ENCODE measurements around the gene FAM200C.
"Not testable (repeated sequence)": the region's sequence is repeated elsewhere in the genome, so short reads cannot be mapped to it uniquely, and the experiment has no call there.

The FAM200C gene

DNA sequence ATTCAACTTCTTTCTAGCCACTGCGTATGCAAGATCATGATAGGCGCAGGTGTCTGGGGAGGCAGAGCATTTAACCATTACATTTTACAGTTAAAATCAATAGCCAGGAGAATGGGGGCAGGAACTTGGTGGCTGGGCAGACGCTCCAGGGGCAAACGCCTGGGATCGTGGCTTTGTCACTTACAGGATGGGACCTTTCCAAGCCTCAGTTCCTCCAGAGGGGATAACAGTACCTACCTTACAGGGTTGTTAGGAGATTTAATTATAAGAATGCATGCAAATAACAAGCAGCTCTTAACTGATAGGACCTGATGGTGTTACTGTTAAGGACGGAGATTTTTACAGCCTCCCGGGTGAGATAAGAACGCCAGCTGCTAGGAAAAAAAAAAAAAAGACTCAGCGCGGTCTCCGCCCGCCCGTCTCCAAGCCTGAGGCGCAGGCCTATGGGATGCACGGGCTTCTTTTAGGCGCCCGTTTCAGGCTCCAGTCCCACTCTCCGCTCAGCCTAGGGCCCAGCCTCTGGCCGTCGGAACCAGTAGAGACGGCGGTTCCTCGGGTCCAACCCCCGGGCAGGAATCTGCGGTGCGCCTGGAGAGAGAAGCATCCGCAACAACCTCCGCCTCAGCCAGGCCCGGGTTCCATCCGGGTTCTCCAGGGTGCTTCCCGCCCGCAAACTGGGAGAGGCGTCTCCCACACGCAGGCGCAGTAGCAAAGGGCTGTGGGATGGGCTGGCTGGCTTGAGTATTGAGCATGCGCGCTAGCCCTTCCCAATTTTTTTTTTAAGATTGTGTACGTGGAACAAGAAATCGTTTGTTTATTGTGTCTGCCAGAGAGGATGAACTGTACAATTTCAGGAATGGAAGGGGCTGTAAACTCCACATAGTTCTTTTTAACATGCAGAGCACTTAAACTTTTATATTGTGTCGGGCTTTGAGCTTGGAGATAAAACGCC, at the start of gene FAM200C:
FAM200C (minus strand) TSS at position 653 of the 952 bp plus-strand sequence. CDS start 4,564 bp downstream, outside the sequence.
- peak; percentile 94 for DNase-seq

DNA sequence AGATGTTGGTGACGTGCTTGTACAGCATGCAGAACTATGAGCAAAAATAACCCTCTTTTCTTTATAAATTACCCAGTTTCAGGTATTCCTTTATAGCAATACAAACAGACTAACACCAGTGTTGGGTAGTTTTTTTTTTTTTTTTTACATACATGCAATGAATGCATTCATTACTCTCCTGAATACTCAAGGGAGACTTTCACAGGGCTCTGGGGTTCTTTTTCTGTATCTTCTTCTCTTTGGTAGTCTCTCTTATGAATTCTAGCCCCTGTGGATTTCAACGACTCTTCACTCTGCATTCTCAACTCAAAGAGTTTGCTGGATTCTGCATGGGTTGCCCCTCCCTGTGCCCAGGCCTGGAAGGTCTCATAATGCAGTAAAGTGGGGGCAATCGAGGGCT, 49.6 kb upstream of the FAM200C start:
- no peak for DNase-seq

DNA sequence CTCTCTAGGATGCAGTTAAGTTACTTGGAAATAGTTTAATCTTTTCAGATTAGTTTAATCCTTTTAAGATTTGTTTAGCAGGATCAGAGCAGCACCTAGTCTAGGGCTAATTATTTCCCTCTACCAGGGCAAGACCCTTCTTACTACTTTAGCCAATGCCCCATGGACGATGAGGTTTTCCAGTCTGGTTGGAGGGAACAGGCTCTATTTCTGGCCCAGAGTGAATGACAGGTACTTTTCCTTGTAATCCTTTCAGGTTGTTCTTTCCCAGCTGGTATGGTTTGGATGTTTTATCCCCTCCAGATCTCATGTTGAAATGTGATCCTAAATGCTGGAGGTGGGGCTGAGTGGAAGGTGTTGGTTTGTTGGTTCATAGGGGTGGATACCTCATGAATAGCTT, 49.0 kb upstream of the FAM200C start:
- no peak for DNase-seq

DNA sequence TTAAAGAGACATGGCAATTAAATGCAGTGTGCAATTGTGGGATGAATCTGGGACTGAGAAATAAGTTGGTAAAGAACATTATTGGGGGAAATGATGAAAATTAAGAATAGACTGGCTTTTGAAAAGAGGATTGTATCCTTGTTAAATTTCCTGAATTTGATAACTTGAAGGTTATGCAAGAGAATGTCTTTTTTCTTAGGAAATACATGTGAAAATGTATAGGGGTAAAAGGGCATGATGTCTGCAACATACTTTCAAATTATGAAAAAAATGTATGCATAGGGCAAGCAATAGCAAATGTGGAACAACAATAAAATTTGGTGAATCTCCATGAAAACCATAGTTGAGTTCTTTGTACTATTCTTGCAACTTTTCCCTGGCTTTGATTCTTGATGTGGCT, 45.9 kb upstream of the FAM200C start:
- DNase-seq = no peak

DNA sequence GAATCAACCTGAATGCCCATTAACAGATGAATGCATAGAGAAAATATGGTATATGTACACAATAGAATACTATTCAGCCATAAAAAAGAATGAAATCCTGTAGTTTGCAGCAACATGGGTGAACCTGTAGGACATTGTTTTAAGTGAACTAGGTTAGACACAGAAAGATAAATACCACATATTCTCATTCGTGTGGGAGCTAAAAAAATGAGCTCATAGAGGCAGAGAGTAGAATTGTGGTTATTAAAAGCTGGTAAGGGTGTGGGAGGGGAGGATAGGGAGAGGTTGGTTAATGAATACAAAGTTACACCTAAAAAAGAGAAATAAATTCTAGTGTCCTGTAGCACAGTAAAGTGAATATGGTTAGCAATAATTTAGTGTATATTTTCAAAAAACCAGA, 45.3 kb upstream of the FAM200C start:
- DNase-seq = no peak

DNA sequence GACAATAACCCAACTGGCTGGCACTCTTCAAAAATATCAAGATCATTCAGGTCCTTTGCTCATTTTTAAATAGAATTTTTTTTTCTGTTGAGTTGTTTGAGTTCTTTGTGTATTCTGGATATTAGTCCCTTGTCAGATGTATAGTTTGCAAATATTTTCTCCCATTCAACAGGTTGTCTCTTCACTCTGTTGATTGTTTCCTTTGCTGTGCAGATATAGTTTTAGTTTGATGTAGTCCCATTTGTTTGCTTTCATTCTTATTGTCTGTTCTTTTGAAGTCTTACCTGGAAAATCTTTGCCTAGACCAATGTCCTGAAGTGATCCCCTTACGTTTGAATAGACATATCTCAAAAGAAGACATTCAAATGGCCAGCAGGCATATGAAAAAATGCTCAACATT, 44.6 kb upstream of the FAM200C start:
- DNase-seq = no peak

DNA sequence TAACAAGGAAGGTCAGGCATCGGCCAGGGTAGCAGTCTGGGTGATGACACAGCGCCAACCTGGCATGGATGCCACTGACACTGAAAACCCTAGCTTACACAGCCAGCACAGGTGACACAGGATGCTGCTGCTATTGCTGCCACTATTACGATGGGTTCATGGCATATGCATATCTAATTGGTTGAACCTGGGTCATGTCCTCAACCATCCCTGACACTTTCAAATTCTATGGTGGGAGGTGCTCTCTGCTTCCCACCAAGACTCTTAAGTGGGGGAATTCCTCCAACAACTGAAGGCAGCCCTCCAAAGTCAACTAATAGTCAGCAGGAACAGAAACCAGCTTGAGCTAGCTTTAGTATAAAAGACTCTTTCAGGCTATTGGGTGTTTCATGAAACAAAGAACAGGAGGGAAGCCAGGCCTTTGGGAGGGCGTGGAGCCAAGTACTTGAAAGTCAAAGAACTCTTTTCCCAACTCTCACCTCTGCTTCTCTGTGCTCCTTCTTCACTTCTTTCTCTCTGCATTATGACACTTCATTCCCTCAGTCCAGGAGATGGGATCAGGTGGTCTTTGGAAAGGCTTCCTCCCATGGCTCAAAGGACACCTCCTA, 43.1 kb upstream of the FAM200C start:
- DNase-seq = no peak

DNA sequence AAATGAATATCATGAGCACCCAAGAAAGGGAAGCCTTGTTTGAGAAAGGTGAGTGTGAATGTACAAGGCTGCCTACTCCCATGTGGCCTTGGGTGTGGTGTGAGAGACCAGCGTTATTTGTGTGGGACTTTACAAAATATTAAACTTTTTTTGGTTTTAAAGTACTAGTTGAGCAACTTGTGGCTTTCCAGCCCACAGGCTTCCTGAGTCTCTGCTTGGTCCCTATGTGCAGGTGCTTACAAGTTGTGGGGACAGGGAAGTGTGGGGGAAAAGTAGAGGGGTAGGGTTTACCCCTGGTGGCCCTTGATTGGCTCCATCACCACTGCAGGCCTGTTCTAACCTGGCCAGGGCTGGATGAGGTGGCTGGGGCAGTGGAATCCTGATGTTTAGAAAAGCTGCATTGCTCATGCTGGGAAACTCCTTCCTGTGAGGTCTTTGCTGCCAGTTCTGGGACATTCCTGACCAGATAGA, 41.5 kb upstream of the FAM200C start:
- no peak for DNase-seq

DNA sequence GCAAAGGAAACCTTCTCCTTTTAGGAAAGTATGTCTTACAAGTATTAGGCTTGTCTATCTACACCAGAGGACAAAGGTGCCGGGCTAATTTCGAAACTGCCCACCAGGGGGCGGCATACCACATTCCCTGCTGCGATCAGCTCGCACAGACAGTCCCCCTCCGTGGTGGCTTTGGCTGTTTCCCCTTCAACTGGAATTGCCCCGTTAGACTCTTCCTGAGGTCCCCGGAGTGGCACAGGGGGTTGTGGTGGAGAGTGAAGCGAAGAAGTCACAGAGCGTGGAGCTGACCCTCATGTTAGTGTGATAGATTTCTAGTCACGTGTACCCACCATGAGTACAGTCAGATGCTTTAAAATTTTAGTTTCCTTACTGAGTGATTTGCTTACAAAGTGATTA, 39.3 kb upstream of the FAM200C start:
- peak; percentile 95 for DNase-seq

DNA sequence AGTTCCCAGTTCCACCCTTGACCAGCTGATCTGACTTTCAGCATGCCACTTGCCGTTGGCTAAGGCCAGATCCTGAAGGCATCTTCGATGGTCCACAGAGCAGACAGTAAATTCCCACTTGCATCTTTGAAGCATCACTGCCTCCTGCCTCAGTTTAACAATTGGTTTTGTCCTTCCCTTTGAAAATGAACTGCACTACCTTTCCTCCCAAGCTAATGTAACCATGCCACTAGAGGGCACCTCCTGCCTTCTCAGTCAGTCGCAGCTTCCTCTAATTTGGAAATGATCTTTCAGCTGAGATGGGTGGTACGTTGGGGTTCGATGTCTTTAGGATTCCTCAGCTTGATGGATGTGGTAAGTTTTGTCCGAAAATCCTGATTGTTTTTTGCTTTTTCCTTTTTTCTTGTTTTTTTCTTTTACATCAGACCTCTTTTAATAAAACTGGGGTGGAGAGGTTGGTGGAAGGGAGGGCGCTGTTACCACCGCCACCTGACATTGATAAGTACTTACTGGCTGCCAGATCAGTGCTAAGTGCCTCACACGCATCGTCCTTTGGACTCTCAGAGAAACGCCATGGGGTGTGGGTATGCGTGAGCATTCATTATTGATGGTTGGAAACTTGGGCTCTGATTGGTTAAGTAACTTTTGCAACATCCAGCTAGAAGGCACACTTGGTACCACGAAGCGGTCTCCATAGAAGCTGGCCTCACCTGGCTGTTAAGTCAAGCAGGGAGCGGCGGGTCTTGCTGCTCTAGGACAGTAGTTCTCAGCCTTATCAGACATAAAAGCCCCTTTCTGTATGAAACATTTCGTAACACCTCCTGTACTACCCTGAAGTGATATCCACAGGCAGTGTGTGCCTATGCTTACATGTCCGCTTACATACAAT, 38.7 kb upstream of the FAM200C start:
- DNase-seq = peak; percentile 84

DNA sequence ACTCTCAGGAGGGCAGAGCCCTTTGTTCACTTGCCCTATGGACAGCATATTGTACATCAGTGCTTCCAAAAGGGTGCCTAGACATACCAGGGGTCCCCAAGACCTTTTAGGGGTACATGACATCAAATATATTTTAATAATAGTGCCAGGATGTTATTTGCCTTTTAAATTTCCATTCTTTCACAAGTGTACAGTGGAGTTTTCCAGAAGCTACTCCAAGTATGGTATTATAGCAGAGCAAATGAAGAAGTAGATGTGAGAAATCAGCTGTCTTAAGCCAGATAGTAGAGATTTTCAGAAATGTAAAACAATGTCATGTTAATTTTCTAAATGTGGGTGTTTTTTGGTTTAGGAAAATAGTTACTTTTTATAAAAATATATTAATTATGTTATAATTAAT, 37.4 kb upstream of the FAM200C start:
- no peak for DNase-seq

DNA sequence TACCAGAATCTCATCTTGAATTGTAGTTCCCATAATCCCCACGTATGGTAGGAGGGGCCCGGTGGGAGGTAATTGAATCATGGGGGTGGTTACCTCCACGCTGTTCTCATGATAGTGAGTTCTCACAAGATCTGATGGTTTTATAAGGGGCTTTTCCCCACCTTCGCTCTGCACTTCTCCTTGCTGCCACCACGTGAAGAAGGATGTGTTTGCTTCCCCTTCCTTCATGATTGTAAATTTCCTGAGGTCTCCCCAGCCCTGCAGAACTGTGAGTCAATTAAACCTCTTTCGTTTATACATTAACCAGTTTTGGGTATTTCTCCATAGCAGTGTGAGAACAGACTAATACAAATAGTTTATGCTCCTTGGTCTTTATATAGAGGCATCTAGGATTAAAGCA, 36.8 kb upstream of the FAM200C start:
- DNase-seq = not testable (repeated sequence)

DNA sequence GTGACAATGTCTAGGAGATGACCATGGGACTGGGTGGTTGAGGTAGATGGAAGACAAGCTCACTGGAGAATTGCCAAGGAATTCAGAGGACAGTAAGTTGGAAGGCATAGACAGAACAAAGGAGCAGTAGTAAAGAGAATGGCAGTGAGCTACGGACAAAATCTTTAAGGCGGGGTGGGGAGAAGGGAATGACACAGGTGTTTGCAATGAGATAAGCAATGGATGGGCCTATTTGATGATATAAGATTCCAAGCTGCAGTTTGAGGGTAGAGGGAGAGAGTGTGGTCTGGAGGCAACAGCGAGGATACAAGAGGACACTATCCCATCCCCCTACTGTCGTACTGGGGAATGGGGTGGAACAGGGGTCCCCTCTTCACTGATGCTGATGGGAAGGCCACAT, 36.2 kb upstream of the FAM200C start:
- DNase-seq = no peak

DNA sequence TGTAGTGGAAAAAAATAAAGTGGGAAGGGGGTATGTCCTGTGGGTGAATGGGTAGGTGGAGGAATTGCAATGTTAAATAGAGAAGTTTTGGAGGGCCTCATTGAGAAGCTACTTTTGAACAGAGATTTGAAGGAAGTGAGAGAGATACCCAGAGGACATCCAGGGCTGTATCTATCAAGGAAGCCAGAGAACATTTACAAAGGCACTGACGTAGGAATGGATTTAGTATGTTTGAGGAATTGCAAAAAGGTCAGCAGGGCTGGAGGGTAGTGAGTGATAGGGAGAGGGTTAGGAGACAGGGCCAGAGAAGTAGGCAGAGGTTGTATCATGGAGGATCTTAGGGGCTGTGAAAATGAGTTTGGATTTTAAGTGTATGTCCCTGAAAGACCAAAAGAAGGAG, 35.7 kb upstream of the FAM200C start:
- no peak for DNase-seq

DNA sequence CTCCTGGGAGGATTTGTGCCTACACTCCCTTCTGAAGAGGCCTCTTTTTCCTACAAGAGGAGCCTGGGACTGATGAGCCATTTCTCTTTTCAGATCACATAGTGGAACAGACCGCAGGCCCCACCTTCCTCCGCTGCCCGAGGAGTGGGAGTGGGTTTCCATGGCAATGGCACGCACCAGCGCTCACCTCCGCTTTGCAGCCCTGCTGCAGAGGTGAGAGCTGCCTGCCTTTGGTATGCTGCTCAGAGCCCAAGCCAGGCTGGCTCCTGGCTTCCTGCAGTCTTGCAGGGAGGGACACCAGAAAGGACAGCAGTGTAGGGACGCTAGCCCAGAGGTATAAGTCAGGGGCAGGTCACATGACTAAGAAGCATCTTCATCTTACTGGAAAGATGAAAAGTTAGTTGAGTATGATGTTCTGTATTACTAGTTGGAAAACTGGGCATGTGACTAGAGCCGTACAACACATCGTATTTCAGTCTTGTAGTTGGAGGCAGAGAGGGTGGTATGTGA, 34.2 kb upstream of the FAM200C start:
- DNase-seq = no peak

DNA sequence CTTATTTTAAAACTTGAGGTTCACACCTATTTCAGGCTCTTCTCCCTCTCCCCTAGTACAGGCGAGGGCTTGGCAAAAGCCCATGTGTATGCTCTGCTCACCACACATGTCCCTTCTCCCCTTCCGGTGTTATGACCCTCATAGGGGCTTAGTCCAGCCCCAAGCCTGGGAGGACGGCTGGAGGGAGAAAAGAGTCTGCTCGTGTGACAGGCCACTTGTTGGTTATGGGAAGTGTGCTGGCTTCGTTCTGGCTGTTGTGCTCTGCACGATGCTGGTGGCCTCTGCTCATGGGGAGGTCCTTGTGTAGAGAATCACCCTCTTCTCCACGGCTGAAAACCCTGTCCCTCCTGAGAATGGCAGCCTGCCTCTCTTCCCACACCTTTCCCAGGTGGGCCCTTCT, 32.9 kb upstream of the FAM200C start:
- no peak for DNase-seq

DNA sequence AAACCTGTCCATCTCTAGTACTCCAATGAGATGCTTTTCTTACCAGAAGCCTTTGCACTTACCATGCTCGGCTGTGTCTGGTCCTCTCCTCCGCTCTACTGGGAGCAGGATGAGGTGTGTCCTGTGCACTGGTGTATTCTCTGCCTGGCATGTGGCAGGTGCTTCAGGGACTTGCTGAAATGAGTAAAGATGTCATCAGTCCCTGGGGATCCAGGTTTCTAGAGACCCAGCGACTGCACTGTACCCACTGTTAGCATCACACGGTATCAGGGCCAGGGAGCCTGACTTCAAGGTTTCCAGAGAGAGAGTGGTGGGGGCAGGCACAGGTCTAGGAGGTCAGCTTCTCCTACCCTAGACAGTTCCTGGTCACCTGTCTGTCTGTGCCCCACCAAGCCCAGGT, 32.3 kb upstream of the FAM200C start:
- no peak for DNase-seq

DNA sequence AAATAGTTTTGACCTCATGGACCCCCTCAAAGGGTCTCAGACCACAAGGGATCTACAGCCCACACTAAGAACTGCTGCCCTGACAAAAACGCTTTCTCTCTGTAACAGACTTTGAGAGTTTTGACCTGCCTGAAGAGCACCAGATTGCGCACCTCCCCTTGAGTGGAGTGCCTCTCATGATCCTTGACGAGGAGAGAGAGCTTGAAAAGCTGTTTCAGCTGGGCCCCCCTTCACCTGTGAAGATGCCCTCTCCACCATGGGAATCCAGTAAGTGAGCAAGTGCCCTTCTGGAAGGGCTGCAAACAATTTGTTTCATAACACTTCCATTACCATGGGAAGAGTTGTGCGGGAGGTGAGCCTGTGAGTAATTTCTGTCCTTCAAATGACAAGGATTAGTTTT, 27.8 kb upstream of the FAM200C start:
- DNase-seq = no peak

DNA sequence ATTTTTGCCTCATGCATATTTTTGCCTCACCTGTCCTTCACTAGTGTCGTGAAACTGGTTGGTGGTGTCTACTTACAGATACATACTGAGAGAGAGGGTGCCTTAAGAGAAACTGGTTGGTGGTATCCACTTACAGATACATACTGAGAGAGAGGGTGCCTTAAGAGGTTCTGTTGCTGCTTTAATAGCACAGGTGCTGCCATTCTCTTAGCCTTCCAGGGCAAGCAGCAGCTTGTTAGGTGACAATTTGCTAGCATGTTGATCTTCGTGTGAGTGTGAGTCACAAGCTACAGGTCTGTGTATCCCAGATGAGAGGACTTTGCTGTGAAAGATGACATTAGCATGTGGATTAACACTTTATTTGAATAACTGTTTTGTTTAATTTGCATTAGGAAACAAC, 23.2 kb upstream of the FAM200C start:
- DNase-seq = no peak

DNA sequence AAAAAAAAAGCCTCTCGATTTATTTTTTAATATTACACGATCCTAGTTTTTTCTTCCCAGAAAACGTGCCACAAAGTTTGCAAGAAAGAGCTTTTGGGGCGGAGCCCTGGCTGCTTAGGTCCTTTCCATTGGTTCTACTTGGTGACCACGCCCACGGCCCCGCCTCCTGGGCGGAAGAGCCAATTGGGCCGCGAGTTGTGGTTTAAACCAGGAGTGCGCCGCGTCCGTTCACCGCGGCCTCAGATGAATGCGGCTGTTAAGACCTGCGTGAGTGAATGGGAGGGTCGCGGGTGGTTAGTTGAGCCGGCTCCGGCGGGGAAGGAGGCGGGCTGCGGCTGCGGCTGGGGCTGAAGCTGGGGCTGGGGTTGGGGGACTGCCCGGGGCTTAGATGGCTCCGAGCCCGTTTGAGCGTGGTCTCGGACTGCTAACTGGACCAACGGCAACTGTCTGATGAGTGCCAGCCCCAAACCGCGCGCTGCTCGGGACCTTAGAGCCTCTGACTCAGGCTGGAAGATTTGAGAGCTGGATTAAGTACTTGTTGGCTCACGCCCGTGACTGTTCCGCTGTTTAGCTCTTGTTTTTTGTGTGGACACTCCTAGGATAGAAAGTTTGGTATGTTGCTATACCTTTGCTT, 21.9 kb upstream of the FAM200C start, which contains the start of gene PTTG1:
PTTG1 (plus strand) TSS at position 231 of the 634 bp plus-strand sequence. CDS start 458 bp downstream, outside the sequence.
- peak; percentile 98 for DNase-seq

DNA sequence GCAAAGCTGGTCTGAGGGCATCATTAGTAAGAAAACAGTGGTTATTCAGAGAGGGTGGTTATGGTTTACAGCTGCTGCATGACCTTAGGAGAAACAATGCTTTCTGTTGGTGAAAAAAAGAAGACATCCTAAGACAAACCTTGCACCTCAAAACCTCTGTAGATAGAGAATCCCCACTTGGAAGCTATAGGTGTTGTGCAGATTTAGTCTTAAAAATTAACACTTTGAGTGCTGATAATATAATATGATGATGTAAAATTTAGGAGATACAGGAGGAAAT, 20.4 kb upstream of the FAM200C start:
- DNase-seq = peak; percentile 59

DNA sequence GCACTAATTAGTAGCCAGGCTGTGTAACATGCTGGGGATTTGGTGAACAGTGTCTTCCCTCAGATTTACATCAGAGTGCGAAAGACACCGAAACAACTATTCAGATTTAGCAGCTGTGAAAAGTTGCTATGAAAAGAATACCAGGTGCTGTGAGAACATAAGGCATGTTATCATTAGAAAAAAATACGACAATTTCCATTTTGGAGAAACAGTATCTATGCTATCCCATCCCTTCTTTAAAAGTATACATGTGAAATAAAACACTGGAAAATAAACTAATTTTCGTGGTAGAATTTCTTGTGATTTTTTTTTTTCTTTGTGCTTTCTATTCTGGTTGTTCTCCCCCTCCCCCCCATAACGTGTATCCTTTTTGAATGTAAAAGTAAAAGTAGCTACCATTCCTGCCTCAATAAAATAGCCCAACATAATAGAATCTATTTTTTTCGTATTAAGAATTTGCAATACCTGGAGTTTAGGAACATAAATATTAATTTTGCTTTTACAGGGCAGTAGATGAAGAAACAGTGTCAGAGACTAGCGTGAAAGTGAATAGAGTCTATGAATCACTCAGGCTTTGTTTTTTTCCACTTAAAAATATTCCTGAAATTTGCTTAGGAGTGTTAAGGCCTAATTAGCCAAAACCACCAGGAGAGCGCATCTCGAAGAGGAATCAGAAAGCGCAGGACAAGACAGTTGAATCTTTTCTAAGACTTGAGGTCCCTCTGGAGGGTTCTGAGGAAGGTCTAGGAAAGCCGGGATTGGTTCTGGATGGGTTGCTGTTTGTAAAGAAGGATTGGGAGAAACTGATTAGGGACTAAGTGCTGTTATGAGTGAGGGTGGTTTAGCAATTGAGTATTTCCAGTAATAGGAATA, 19.8 kb upstream of the FAM200C start:
- DNase-seq = peak; percentile 60
